Natural killer cell treated with Interleukin-12 subunit alpha and Interleukin-12 subunit beta and Interleukin-15 and Interleukin-18, amount 100 ng/mL, for 72 hours (primary cell): ENCODE data around the gene BCO1. TPM values are rescaled to one million over a fixed set of nuclear protein-coding genes. Genes with fewer than 3 reads are reported as not detected.

ENCODE experiments used
- ATAC-seq, 2 donors: fragments of 150-1000 bp; cut with Tn5 transposase in 1 of 2; sonication (Bioruptor Pico), chemical (Tn5 transposase) in 1 of 2; 2 replicates each; pipeline ENCODE4 v1.10.0; 2021
- DNase-seq: peaks from one replicate; pipeline ENCODE4 v3.0.0; 2022; ENCODE audit warnings: low spot score
- H3K27ac Mint-ChIP-seq, 2 donors: 1 replicate in 1 of 2; 2 replicates in 1 of 2; pipeline ENCODE4 v1.8.0; 2022; ENCODE audit warnings: mixed read lengths in 2 of 2, mild to moderate bottlenecking in 1 of 2, moderate library complexity in 1 of 2
- H3K27me3 Mint-ChIP-seq, 2 donors: 1 replicate in 1 of 2; 2 replicates in 1 of 2; pipeline ENCODE4 v1.8.0; 2022; ENCODE audit warnings: mixed read lengths in 2 of 2
- H3K36me3 Mint-ChIP-seq: one replicate; pipeline ENCODE4 v1.8.0; 2022; ENCODE audit warnings: mixed read lengths
- H3K4me1 Mint-ChIP-seq, 2 donors: 1 replicate in 1 of 2; 2 replicates in 1 of 2; pipeline ENCODE4 v1.8.0; 2022; ENCODE audit warnings: low read depth in 2 of 2, mixed read lengths in 2 of 2, mild to moderate bottlenecking in 1 of 2
- H3K4me3 Mint-ChIP-seq: one replicate; pipeline ENCODE4 v1.8.0; 2022; ENCODE audit warnings: mixed read lengths
- H3K9me3 Mint-ChIP-seq: 2 replicates; pipeline ENCODE4 v1.8.0; 2022; ENCODE audit warnings: mixed read lengths
- total RNA-seq, 2 donors: library from RNA; stranded (reverse); gene quantifications; one replicate each; pipeline ENCODE4 v1.2.3, GENCODE V29; 2022

Gene BCO1
- total RNA-seq, 2 donors from 2014 or later, result not detected

DNA sequence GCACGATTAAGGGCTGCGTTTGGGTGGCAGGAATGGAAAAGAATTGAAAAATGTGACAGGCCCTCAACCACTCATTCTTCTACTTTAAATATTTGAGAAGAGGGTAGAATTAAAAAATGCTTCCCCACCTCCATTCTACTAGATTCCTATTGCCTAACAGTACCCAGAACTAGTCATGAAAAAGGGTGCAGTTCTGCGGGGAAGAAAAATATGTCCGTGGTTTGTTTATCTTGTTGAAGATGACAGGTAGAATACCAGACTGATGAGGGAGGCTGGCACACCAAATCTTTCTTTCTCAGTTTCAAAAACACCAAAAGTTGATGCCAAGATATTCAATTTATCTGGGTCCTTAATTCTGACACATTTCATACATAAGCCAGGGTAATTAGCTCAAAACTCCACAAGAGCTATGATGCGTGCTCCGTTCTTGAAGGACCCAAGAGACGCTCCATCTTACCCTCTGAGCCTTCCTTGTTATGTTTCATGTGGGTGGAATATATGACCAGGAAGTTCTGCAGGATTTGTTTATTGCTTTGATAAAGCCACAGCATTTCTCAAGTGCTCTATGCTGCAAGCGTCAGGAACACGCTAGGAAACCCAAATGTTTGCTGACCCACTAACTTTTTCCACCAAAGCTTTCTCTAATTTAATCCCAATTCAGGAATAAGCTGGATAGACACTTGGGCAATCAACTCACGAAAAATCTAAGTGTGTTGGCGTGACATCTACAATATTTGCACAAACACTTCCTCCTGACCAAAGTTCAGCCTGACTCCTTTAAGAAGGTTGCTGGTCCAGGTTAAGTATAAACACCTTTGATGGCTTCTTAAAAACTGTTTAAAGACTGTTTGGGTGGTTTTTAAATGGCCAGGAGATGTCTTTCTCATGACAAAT lies 55.7 kb downstream of the BCO1 start:
- Mint-ChIP-seq H3K4me1 (no peaks in the 10 kb centered on the region), H3K9me3 (no peaks in the 10 kb centered on the region), H3K36me3 (no peaks in the 10 kb centered on the region), H3K27ac (no peak overlapping the region), H3K4me3 (no peak overlapping the region), H3K27me3 (peaks cover 12 to 18% of the 10 kb centered on the region in 2 donors)
- DNase-seq (no peak), ATAC-seq (no peak)

DNA sequence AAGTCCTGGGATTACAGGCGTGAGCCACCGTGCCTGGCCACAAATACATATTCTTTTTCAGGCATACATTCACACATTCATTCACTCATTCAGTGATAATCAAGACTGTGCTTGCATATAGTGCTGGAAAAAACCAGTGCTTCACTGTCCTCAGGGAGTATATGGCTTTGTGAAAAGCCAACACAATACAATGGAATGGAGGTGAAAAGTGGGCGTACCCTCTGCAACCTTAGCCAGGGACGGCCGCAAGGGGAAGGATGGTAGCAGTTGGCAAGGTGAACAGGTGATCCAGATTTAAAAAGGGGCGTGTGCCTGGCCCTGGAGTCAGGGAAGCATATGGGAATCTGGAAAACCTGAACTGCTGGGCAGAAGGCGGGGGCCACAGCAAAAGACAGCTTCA lies 58.1 kb downstream of the BCO1 start:
- H3K27me3 Mint-ChIP-seq, result peaks cover 12 to 18% of the 10 kb centered on the region in 2 donors
- H3K9me3 Mint-ChIP-seq, result no peaks in the 10 kb centered on the region
- H3K4me3 Mint-ChIP-seq, result no peak overlapping the region
- DNase-seq (no peak), ATAC-seq (no peak)
- H3K4me1 Mint-ChIP-seq, result no peaks in the 10 kb centered on the region
- H3K36me3 Mint-ChIP-seq, result no peaks in the 10 kb centered on the region
- no peak overlapping the region for H3K27ac Mint-ChIP-seq

DNA sequence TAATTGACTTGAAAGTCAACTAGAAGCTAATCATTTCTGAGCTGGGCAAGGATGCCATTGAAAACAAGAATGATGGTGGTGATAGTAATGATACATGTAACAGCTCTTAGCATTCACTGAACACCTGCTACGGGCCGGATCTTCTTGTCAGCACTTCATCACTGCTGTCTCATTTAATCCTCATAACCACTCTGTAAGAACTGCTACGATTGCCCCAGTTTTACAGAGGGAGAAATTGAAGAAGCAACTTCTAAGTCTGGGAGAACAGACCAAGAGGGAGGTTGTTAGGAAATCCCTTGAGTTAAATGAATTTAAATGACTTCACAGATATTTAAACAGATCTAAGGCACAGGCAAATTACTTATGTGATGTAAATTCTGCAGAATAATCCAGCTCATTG lies 69.3 kb downstream of the BCO1 start:
- Mint-ChIP-seq H3K27ac (no peak overlapping the region), H3K4me3 (no peak overlapping the region)

DNA sequence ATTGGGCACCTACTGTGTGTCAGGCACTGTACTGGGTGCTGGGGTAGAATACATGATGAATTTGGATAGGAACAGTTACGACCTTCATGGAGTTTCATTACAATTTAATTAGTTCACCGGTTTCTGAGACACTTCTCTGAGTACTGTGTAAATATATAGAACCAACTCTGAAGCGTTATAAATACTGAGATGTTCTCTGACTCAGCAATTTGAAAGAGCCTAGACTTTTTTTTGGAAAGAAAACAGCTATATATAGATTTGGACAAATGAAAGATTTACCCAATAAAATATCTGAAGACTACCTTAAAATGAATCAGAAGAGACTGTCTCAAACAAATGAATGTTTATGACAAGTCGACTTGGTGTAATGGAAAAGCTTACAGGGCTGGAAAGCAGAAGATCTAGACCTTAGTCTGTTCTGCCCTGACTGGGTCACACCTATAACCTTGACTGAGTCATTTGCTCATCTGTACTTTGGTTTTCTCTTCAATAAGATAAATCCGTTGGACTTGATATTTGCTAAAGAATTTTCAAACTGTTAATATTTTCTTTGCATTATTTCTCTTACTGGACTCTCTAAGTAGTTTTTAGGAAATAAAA lies 71.7 kb downstream of the BCO1 start:
- peaks cover 16 to 25% of the 10 kb centered on the region in 2 donors for H3K4me1 Mint-ChIP-seq
- no peak overlapping the region for H3K4me3 Mint-ChIP-seq
- no peak overlapping the region for H3K27ac Mint-ChIP-seq
- H3K36me3 Mint-ChIP-seq, result no peaks in the 10 kb centered on the region
- DNase-seq (no peak), ATAC-seq (no peak)
- no peaks in the 10 kb centered on the region for H3K9me3 Mint-ChIP-seq
- no peaks in the 10 kb centered on the region for H3K27me3 Mint-ChIP-seq

More for the DNA sequence above, 69.3 kb downstream of the BCO1 start:
- DNase-seq, result no peak
- Mint-ChIP-seq H3K27me3 (no peaks in the 10 kb centered on the region), H3K36me3 (no peaks in the 10 kb centered on the region), H3K9me3 (no peaks in the 10 kb centered on the region), H3K4me1 (peaks cover 0 to 11% of the 10 kb centered on the region in 2 donors)
- ATAC-seq, result no peak

GRCh38 chr16:81311762-81312161 lies 73.3 kb downstream of the BCO1 start:
- H3K9me3 Mint-ChIP-seq, result no peaks in the 10 kb centered on the region
- ATAC-seq, result no peak
- H3K4me1 Mint-ChIP-seq, result peaks cover 22 to 31% of the 10 kb centered on the region in 2 donors
- DNase-seq, result no peak
- no peak overlapping the region for H3K27ac Mint-ChIP-seq
- H3K27me3 Mint-ChIP-seq, result no peaks in the 10 kb centered on the region
- no peak overlapping the region for H3K4me3 Mint-ChIP-seq
- H3K36me3 Mint-ChIP-seq, result no peaks in the 10 kb centered on the region

GRCh38 chr16:81313701-81314602 lies 75.5 kb downstream of the BCO1 start:
- ATAC-seq (no peak), DNase-seq (no peak)
- no peaks in the 10 kb centered on the region for H3K27me3 Mint-ChIP-seq
- H3K27ac Mint-ChIP-seq, result peak overlapping the region; percentile 71 to 91
- no peaks in the 10 kb centered on the region for H3K9me3 Mint-ChIP-seq
- H3K4me3 Mint-ChIP-seq, result peak overlapping the region; percentile 96
- H3K36me3 Mint-ChIP-seq, result no peaks in the 10 kb centered on the region
- H3K4me1 Mint-ChIP-seq, result peaks cover 22 to 31% of the 10 kb centered on the region in 2 donors

GRCh38 chr16:81314603-81315270 lies 76.2 kb downstream of the BCO1 start, which contains the start of gene GAN:
GAN (plus strand) TSS chr16:81314962; CDS start chr16:81315114, 152 bp downstream.
- H3K36me3 Mint-ChIP-seq, result no peaks in the 10 kb centered on the region
- DNase-seq (peak; percentile 96), ATAC-seq (peak; percentile 98)
- H3K4me3 Mint-ChIP-seq, result peak within 1 kb of the TSS; percentile 96
- peaks cover 22 to 33% of the 10 kb centered on the region in 2 donors for H3K4me1 Mint-ChIP-seq
- no peaks in the 10 kb centered on the region for H3K27me3 Mint-ChIP-seq
- no peaks in the 10 kb centered on the region for H3K9me3 Mint-ChIP-seq
- peak within 1 kb of the TSS; percentile 71 to 91 for H3K27ac Mint-ChIP-seq

- Mint-ChIP-seq H3K36me3 (no peaks in the 10 kb centered on the region), H3K27me3 (no peaks in the 10 kb centered on the region), H3K9me3 (no peaks in the 10 kb centered on the region), H3K27ac (peak overlapping the region in 1 of 2 donors; percentile 86), H3K4me3 (peak overlapping the region; percentile 96), H3K4me1 (peaks cover 22 to 33% of the 10 kb centered on the region in 2 donors)
- peak; percentile 44 to 58 for ATAC-seq
- DNase-seq, result peak; percentile 68
These were observed 77.0 kb downstream of the BCO1 start for GRCh38 chr16:81315271-81316175.

DNA sequence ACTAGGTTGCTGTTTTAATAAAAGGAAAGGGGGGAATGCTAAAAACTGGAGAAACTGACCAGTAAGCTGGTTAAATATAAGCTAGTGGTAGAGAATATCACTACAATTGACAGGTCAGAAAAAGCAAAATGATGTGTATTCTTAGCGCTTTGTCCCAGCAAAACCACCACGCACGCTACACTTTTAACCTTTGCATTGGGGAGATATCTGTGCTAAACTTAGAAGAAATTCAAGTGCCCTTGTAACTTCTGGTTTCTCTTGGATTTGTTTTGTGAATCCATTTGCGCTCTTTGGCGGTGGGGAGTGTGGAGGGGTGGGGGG lies 77.6 kb downstream of the BCO1 start:
- Mint-ChIP-seq H3K27ac (peak overlapping the region in 1 of 2 donors; percentile 86), H3K4me3 (peak overlapping the region; percentile 90), H3K27me3 (no peaks in the 10 kb centered on the region), H3K9me3 (no peaks in the 10 kb centered on the region), H3K36me3 (no peaks in the 10 kb centered on the region), H3K4me1 (peaks cover 22 to 33% of the 10 kb centered on the region in 2 donors)
- no peak for DNase-seq
- no peak for ATAC-seq

GRCh38 chr16:81318711-81319110 lies 80.2 kb downstream of the BCO1 start:
- Mint-ChIP-seq H3K4me1 (peaks cover 16 to 33% of the 10 kb centered on the region in 2 donors), H3K4me3 (no peak overlapping the region), H3K27ac (no peak overlapping the region), H3K36me3 (no peaks in the 10 kb centered on the region), H3K9me3 (no peaks in the 10 kb centered on the region), H3K27me3 (no peaks in the 10 kb centered on the region)
- ATAC-seq (no peak), DNase-seq (no peak)

DNA sequence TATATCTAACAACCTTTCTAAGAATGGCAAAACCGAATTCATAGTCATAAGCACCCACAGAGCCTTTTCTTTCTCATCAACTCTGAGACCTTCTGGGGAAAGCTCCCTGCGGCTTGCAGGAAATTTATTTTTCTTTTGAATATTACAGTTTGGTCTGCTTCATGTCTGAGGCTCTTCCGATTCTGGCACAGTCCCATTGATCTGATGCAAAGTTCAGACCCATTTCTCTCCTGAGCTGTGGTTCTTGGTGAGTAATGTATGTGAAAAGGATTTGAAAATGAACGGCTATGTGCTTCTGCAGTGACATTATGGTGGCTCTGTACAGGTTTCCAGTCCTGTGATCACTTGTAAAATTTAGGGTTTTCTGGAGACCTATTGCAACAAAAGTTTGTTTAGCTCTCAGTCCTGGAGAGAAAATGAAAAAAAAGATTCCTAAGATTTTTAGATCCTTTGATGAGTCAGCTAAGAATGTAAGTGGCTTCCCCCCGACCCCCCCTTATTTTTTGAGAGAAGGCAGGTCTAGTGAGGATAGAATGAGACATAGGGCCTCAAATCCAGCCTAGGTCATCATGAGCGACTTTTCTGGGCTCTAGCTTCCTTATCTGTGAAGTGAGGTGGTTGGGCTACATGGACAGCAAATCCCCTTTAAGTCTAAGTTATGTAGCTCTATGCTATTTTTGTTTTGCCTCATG lies 80.9 kb downstream of the BCO1 start:
- H3K27me3 Mint-ChIP-seq, result no peaks in the 10 kb centered on the region
- H3K9me3 Mint-ChIP-seq, result no peaks in the 10 kb centered on the region
- H3K27ac Mint-ChIP-seq, result no peak overlapping the region
- no peak for DNase-seq
- H3K36me3 Mint-ChIP-seq, result no peaks in the 10 kb centered on the region
- ATAC-seq, result no peak
- peaks cover 14 to 28% of the 10 kb centered on the region in 2 donors for H3K4me1 Mint-ChIP-seq
- no peak overlapping the region for H3K4me3 Mint-ChIP-seq

- H3K27ac Mint-ChIP-seq, result no peak overlapping the region
- H3K27me3 Mint-ChIP-seq, result no peaks in the 10 kb centered on the region
- DNase-seq (no peak), ATAC-seq (no peak)
- no peaks in the 10 kb centered on the region for H3K36me3 Mint-ChIP-seq
- no peaks in the 10 kb centered on the region for H3K9me3 Mint-ChIP-seq
- no peak overlapping the region for H3K4me3 Mint-ChIP-seq
- peaks cover 13 to 26% of the 10 kb centered on the region in 2 donors for H3K4me1 Mint-ChIP-seq
These were observed 82.5 kb downstream of the BCO1 start for GRCh38 chr16:81321039-81321438.
